ENCODE data around the gene USP49.

DNA sequence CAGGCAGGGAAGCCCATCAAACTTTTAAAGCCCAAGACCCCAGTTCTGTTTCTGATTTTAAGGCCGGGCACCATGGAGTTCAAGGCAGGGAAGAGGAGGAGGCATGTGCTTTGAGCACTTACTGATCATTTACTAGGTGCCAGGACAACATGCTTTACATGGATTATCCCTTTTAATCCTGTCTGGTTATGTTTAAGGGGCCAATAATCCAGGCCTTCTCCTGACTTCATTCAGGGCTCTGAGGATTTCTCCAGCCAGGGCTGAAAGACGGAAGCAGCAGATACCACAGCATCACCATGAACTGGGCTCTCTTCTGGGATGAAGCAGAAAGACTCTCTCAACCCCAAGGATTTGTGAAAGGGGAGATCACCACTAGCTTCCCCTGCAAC, 42.3 kb upstream of the USP49 start:
- TF ChIP-seq POLR2AphosphoS5 (IDR thresholded peaks at IDR 0.05): no peak
- TF ChIP-seq, protein P1, sequence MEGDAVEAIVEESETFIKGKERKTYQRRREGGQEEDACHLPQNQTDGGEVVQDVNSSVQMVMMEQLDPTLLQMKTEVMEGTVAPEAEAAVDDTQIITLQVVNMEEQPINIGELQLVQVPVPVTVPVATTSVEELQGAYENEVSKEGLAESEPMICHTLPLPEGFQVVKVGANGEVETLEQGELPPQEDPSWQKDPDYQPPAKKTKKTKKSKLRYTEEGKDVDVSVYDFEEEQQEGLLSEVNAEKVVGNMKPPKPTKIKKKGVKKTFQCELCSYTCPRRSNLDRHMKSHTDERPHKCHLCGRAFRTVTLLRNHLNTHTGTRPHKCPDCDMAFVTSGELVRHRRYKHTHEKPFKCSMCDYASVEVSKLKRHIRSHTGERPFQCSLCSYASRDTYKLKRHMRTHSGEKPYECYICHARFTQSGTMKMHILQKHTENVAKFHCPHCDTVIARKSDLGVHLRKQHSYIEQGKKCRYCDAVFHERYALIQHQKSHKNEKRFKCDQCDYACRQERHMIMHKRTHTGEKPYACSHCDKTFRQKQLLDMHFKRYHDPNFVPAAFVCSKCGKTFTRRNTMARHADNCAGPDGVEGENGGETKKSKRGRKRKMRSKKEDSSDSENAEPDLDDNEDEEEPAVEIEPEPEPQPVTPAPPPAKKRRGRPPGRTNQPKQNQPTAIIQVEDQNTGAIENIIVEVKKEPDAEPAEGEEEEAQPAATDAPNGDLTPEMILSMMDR (IDR thresholded peaks at IDR 0.05): no peak
- TF ChIP-seq POLR2A (IDR thresholded peaks at IDR 0.05): no peak

Data from transverse colon (tissue), 4 donors.